Measurements from ENCODE around the gene SLC35F3.

GRCh38 chr1:233972951-233973635 lies 68.6 kb downstream of the SLC35F3 start:
- no peak for TF ChIP-seq POLR2A (IDR thresholded peaks at IDR 0.05; ENCODE audit: low read depth, low read length)
- no peak for TF ChIP-seq POLR2AphosphoS5 (IDR thresholded peaks at IDR 0.05; ENCODE audit: low read depth, low read length)
- no peak for TF ChIP-seq TAF1 (IDR thresholded peaks at IDR 0.05; ENCODE audit: low read depth, low read length)
- TF ChIP-seq PAX5 (IDR thresholded peaks at IDR 0.05; ENCODE audit: insufficient read depth, low read length, severe bottlenecking) = no peak
- no peak for TF ChIP-seq SPI1 (IDR thresholded peaks at IDR 0.05; ENCODE audit: low read depth, low read length)
- no peak for TF ChIP-seq POU2F2 (IDR thresholded peaks at IDR 0.05; ENCODE audit: low read depth, low read length)

Measured in GM12891 (cell line).